HEK293T (cell line): ENCODE results near the gene RNF227.

Experiments used
- ARNT ChIP-seq: fragments of 450-650 bp; IDR thresholded peaks from 2 replicates; pipeline ENCODE4 v1.6.1; 2017; ENCODE audit warnings: mild to moderate bottlenecking
- CTBP1 ChIP-seq: fragments of 450-650 bp; IDR thresholded peaks from 2 replicates; pipeline ENCODE4 v1.6.1; 2016; ENCODE audit warnings: borderline replicate concordance
- FOXA1 ChIP-seq: fragments of 450-650 bp; IDR thresholded peaks from 2 replicates; pipeline ENCODE4 v1.6.1; 2016; ENCODE audit warnings: mild to moderate bottlenecking
- FOXK2 ChIP-seq: fragments of 450-650 bp; IDR thresholded peaks from 2 replicates; pipeline ENCODE4 v1.6.1; 2016; ENCODE audit warnings: mild to moderate bottlenecking
- FOXM1 ChIP-seq: fragments of 450-650 bp; IDR thresholded peaks from 2 replicates; pipeline ENCODE4 v1.6.1; 2017; ENCODE audit warnings: mild to moderate bottlenecking, borderline replicate concordance
- HDGF ChIP-seq: fragments of 450-650 bp; IDR thresholded peaks from 2 replicates; pipeline ENCODE4 v1.6.1; 2017; ENCODE audit warnings: antibody characterized with exemption, borderline replicate concordance
- LEF1 ChIP-seq: fragments of 450-650 bp; IDR thresholded peaks from 2 replicates; pipeline ENCODE4 v1.6.1; 2017; ENCODE audit warnings: mild to moderate bottlenecking, borderline replicate concordance
- NFRKB ChIP-seq: fragments of 450-650 bp; IDR thresholded peaks from 2 replicates; pipeline ENCODE4 v1.6.1; 2016; ENCODE audit warnings: mild to moderate bottlenecking, moderate library complexity
- SP1 ChIP-seq: fragments of 450-650 bp; IDR thresholded peaks from 2 replicates; pipeline ENCODE4 v1.6.1; 2017
- SUZ12 ChIP-seq: fragments of 450-650 bp; IDR thresholded peaks from 2 replicates; pipeline ENCODE4 v1.6.1; 2016; ENCODE audit warnings: mild to moderate bottlenecking
- TARDBP ChIP-seq: fragments of 450-650 bp; IDR thresholded peaks from 2 replicates; pipeline ENCODE4 v1.6.1; 2016
- ZNF384 ChIP-seq: fragments of 450-650 bp; IDR thresholded peaks from 2 replicates; pipeline ENCODE4 v1.6.1; 2016
- TF ChIP-seq, protein P1 (sequence below): fragments of 450-650 bp; IDR thresholded peaks from 2 replicates; pipeline ENCODE4 v1.6.1; 2016

DNA sequence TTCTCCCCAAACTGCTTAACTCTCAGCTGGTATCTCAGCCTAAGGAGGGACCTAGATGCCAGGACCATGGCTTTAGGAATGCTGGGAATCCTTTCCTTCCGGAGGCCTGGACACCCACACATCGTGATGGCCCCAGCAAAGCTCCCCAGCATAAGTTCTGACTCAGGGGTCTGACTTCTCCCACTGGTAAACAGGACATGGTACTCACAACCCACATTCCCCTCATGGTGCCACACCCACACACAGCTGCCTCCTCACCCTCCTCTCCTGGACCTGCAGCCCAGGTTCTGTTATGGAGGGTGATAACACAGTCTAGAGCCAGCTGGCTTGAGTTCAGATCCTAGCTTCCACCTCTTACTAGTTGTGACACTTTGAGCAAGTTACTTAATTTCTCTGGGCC lies 719 bp upstream of the RNF227 start:
- no peak for TF ChIP-seq ARNT
- no peak for TF ChIP-seq FOXA1
- no peak for TF ChIP-seq FOXM1
- no peak for TF ChIP-seq LEF1
- no peak for TF ChIP-seq CTBP1
- TF ChIP-seq FOXK2 = no peak
- no peak for TF ChIP-seq SP1
- no peak for TF ChIP-seq TARDBP
- no peak for TF ChIP-seq ZNF384
- no peak for TF ChIP-seq HDGF
- TF ChIP-seq, protein P1, sequence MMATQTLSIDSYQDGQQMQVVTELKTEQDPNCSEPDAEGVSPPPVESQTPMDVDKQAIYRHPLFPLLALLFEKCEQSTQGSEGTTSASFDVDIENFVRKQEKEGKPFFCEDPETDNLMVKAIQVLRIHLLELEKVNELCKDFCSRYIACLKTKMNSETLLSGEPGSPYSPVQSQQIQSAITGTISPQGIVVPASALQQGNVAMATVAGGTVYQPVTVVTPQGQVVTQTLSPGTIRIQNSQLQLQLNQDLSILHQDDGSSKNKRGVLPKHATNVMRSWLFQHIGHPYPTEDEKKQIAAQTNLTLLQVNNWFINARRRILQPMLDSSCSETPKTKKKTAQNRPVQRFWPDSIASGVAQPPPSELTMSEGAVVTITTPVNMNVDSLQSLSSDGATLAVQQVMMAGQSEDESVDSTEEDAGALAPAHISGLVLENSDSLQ = no peak
- TF ChIP-seq NFRKB = no peak
- TF ChIP-seq SUZ12 = no peak
